Gastroesophageal sphincter (tissue), 4 donors: ENCODE measurements around the gene CDK9. TPM values are rescaled to one million over a fixed set of nuclear protein-coding genes. Genes with fewer than 3 reads are reported as not detected.

Experiments
- ATAC-seq: fragments of 150-250 bp; one replicate; pipeline ENCODE4 v1.9.1; 2016; ENCODE audit warnings: mild to moderate bottlenecking, moderate library complexity
- H3K27ac ChIP-seq, 4 donors: fragments of 200-600 bp; sonication (generic) in 3 of 4; 1 replicate in 3 of 4; 2 replicates in 1 of 4; pipeline ENCODE4 v1.5.1; 2016 to 2019
- H3K27me3 ChIP-seq: fragments of 200-600 bp; sonication (generic); one replicate; pipeline ENCODE4 v1.5.1; 2019
- H3K36me3 ChIP-seq, 2 donors: fragments of 200-600 bp; sonication (generic); one replicate each; pipeline ENCODE4 v1.5.1; 2019; ENCODE audit warnings: control low read depth in 1 of 2
- H3K4me1 ChIP-seq, 3 donors: fragments of 200-600 bp; sonication (generic); 1 replicate in 2 of 3; 2 replicates in 1 of 3; pipeline ENCODE4 v1.5.1; 2016 to 2019; ENCODE audit warnings: control low read depth in 2 of 3
- H3K4me3 ChIP-seq, 2 donors: fragments of 200-600 bp; sonication (generic); one replicate each; pipeline ENCODE4 v1.5.1; 2019; ENCODE audit warnings: mild to moderate bottlenecking in 1 of 2, moderate library complexity in 1 of 2
- H3K9me3 ChIP-seq, 3 donors: fragments of 200-600 bp; sonication (generic); one replicate each; pipeline ENCODE4 v1.5.1; 2017 to 2019; ENCODE audit warnings: control low read depth in 2 of 3
- EP300 ChIP-seq: sonication (generic); formaldehyde crosslinking; IDR thresholded peaks from one replicate; pipeline ENCODE4 v1.6.1; 2017; ENCODE audit warnings: antibody characterized with exemption, mild to moderate bottlenecking
- POLR2A ChIP-seq, 2 donors: fragments of 450-650 bp; IDR thresholded peaks; one replicate each; pipeline ENCODE4 v1.6.1; 2017; ENCODE audit warnings: antibody characterized with exemption in 2 of 2, mild to moderate bottlenecking in 2 of 2, moderate library complexity in 1 of 2
- POLR2AphosphoS5 ChIP-seq: sonication (generic); formaldehyde crosslinking; IDR thresholded peaks from one replicate; pipeline ENCODE4 v1.6.1; 2017; ENCODE audit warnings: antibody characterized with exemption
- WGBS, 2 donors: methylation state at CpG; one replicate each; pipeline ENCODE4 v1.1.5; 2018; ENCODE audit warnings: low coverage in 1 of 2; 5-methylcytosine and 5-hydroxymethylcytosine counted together
- total RNA-seq, 4 donors: library from RNA; depleted of rRNA; stranded (reverse); fragments of >200 nt; gene quantifications; one replicate each; pipeline ENCODE4 v1.1.0, GENCODE V29; 2016
- TF ChIP-seq, protein P1 (sequence below), 4 experiments: fragments of 200-600 bp in 2 of 4; fragments of 450-650 bp in 2 of 4; sonication (generic) in 1 of 4; IDR thresholded peaks; one replicate each; pipeline ENCODE4 v1.5.1; 2017 to 2019; ENCODE audit warnings: antibody characterized with exemption in 4 of 4, mild to moderate bottlenecking in 2 of 4, moderate library complexity in 2 of 4

The CDK9 gene
- total RNA-seq, 4 donors from 2014 or later, result 81.8 to 92.8 (median 86.5) TPM

DNA sequence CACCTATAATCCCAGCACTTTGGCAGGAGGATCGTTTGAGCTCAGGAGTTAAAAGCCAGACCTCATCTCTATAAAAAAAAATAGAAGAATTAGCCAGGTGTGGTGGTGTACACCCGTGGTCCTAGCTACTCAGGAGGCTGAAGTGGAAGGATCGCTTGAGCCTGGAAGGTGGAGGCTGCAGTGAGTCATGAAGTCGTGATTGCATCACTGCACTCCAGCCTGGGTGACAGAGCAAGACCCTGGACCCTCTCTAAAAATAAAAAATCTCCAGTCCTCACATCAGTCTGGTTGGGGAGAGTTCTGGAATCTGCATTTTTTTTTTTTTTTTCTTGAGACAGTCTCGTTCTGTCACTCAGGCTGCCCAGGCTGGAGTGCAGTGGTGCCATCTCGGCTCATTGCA is 26.2 kb downstream of the CDK9 start:
- peaks cover 0 to 22% (median 0%) of the 10 kb centered on the region in 3 donors for H3K4me1 ChIP-seq
- no peak overlapping the region for H3K27ac ChIP-seq
- H3K9me3 ChIP-seq, result no peaks in the 10 kb centered on the region
- H3K4me3 ChIP-seq, result no peak overlapping the region
- WGBS, 2 donors, result 92 to 95% methylated on average over 3 to 6 of the region's 6 CpGs
- no peaks in the 10 kb centered on the region for H3K27me3 ChIP-seq
- peaks cover 0 to 100% of the 10 kb centered on the region in 2 donors for H3K36me3 ChIP-seq
- TF ChIP-seq POLR2A (IDR thresholded peaks at IDR 0.05) (no peak), EP300 (no peak), POLR2AphosphoS5 (no peak)
- TF ChIP-seq, protein P1, sequence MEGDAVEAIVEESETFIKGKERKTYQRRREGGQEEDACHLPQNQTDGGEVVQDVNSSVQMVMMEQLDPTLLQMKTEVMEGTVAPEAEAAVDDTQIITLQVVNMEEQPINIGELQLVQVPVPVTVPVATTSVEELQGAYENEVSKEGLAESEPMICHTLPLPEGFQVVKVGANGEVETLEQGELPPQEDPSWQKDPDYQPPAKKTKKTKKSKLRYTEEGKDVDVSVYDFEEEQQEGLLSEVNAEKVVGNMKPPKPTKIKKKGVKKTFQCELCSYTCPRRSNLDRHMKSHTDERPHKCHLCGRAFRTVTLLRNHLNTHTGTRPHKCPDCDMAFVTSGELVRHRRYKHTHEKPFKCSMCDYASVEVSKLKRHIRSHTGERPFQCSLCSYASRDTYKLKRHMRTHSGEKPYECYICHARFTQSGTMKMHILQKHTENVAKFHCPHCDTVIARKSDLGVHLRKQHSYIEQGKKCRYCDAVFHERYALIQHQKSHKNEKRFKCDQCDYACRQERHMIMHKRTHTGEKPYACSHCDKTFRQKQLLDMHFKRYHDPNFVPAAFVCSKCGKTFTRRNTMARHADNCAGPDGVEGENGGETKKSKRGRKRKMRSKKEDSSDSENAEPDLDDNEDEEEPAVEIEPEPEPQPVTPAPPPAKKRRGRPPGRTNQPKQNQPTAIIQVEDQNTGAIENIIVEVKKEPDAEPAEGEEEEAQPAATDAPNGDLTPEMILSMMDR (IDR thresholded peaks at IDR 0.05), result no peak
- ATAC-seq, result no peak

DNA sequence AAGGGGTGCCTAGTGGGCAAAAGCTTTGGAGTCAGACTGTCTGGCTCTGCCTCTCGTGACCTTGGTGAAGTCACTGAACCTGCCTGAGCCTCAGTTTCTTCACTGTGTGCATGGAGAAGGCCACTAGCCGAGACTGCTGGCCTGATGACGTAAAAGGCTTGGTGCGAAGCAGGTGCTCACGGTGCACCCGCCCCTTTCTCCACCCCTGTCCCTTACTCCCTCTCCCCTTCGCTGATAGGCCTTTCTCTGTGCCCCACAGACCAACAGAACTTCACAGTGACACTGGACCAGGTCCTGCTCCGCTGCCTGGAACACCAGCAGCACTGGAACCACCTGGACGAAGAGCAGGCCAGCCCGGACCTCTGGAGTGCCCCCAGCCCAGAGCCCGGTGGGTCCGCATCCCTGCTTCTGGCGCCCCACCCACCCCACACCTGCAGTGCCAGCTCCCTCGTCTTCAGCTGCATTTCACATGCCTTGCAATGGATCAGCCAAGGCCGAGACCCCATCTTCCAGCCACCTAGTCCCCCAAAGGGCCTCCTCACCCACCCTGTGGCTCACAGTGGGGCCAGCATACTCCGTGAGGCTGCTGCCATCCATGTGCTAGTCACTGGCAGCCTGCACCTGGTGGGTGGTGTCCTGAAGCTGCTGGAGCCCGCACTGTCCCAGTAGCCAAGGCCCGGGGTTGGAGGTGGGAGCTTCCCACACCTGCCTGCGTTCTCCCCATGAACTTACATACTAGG is 27.3 kb downstream of the CDK9 start:
- H3K27ac ChIP-seq, result peak overlapping the region in 1 of 4 donors; percentile 9
- WGBS, 2 donors, result 80 to 88% methylated on average over 2 to 6 of the region's 19 CpGs
- no peak for ATAC-seq
- H3K9me3 ChIP-seq, result no peaks in the 10 kb centered on the region
- H3K4me1 ChIP-seq, result peaks cover 0 to 22% (median 0%) of the 10 kb centered on the region in 3 donors
- no peak overlapping the region for H3K4me3 ChIP-seq
- H3K27me3 ChIP-seq, result no peaks in the 10 kb centered on the region
- TF ChIP-seq EP300 (no peak), POLR2AphosphoS5 (no peak)
- TF ChIP-seq, protein P1 (IDR thresholded peaks at IDR 0.05), result no peak
- peaks cover 0 to 100% of the 10 kb centered on the region in 2 donors for H3K36me3 ChIP-seq

DNA sequence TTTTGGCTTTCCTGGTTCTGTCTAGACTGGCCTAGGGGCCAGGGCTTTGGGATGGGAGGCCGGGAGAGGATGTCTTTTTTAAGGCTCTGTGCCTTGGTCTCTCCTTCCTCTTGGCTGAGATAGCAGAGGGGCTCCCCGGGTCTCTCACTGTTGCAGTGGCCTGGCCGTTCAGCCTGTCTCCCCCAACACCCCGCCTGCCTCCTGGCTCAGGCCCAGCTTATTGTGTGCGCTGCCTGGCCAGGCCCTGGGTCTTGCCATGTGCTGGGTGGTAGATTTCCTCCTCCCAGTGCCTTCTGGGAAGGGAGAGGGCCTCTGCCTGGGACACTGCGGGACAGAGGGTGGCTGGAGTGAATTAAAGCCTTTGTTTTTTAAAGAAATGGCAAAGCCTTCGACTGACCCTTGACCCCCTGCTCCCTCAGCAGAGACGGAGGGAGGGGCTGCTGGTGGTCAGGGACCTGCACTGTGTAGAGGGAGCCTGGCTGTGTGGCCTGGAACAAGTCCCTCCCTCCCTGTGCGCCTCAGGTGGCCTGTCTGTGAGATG is 27.9 kb downstream of the CDK9 start:
- H3K27me3 ChIP-seq, result no peaks in the 10 kb centered on the region
- peaks cover 0 to 22% (median 0%) of the 10 kb centered on the region in 3 donors for H3K4me1 ChIP-seq
- H3K9me3 ChIP-seq, result no peaks in the 10 kb centered on the region
- no CpG with 5 or more reads among the region's 9 CpGs for WGBS, 2 donors
- no peak overlapping the region for H3K4me3 ChIP-seq
- no peak for TF ChIP-seq POLR2AphosphoS5
- TF ChIP-seq, protein P1 (IDR thresholded peaks at IDR 0.05), result no peak
- TF ChIP-seq POLR2A (IDR thresholded peaks at IDR 0.05), result no peak
- no peak for TF ChIP-seq EP300
- H3K36me3 ChIP-seq, result peaks cover 0 to 100% of the 10 kb centered on the region in 2 donors
- H3K27ac ChIP-seq, result peak overlapping the region in 1 of 4 donors; percentile 9
- no peak for ATAC-seq

DNA sequence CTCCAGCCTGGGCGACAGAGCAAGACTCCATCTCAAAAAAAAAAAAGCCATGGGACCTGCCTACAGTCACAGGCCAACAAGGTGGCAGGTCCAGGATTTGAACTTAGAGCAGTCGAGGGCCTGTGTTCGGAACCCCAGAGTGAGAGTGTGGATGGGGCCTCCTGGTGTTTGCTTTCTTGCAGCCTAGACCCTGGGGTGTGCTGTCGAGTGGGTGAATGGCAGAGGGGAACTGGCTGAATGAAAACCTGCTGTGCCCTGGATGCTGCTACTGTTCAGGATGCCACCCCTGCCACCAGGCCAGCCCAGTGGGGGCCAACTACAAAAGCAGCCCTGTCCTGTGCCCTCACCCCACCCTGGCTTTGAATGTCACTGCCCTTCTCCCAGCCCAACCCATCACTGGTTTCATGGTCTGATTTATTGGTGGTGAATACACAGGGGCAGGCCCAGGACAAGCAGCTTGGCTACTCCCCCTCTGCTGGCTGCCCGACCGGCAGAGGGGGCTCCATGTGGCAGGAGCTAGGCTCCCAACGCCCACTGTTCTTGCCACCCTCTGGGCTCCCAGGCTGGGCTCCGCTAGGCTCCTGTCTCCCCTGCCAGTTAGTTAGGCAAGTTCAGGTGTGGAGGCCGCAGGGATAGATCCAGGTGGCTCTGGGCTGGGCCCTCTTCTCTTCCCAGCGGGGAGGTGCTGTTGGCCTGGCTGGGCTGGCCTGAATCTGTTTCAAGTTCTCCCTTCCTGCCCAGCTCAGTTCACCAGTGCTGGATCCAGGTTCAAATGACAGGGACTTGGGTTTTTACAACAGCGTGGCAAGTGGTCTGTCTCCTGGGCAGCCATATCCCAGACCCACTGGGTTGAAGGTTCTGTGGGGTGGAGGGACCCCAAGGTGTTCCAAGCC is 29.0 kb downstream of the CDK9 start:
- H3K36me3 ChIP-seq, result peaks cover 0 to 98% of the 10 kb centered on the region in 2 donors

More for the DNA sequence above, 29.0 kb downstream of the CDK9 start:
- Histone ChIP-seq H3K4me1 (peaks cover 0 to 14% (median 0%) of the 10 kb centered on the region in 3 donors), H3K4me3 (no peak overlapping the region), H3K27me3 (no peaks in the 10 kb centered on the region), H3K27ac (no peak overlapping the region), H3K9me3 (no peaks in the 10 kb centered on the region)
- TF ChIP-seq EP300 (no peak), POLR2AphosphoS5 (no peak), POLR2A (IDR thresholded peaks at IDR 0.05) (no peak)
- TF ChIP-seq, protein P1 (IDR thresholded peaks at IDR 0.05), result no peak
- WGBS, 2 donors, result 78 to 80% methylated on average over 3 to 4 of the region's 11 CpGs
- ATAC-seq, result no peak
